Measurements from ENCODE around the gene TRIM21. TPM values are rescaled to one million over a fixed set of nuclear protein-coding genes. Genes with fewer than 3 reads are reported as not detected.
"Not testable (repeated sequence)": the region's sequence is repeated elsewhere in the genome, so short reads cannot be mapped to it uniquely, and the experiment has no call there.

The TRIM21 gene
- total and polyA plus RNA-seq, 11 donors, result 7.1 to 36.0 (median 8.5) TPM

DNA sequence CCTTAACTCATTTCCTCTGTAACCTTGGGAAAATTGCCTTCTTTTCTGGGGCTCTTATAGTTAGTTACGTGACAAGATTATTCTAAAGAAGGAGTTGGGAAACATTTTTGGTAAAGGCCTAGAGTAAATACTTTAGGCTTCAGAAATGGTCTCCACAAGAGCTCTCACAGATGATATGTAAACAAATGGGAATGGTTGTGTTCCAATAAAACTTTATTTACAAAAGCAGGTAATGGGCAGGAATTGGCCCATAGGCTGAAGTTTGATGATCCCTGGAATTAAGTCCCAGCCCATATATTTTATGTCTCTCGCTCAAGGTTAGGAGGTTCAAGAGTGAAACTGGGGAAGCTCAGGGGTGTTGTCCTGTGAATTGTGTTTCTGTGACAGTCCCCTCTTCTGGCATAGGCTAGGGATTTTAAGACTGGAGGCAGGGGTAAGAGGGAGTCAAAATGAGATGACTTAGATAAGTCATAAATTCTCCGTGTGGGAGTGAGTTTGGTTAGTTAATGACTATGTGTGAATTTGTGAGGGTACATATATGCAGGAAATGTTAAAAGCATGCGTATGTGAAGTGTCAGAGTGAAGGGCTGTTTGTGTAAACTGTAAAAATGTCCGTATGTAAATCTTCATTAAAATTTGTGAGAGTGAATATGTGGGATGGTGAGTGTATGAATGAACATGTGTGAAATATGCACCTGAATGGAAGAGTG is 17.9 kb downstream of the TRIM21 start:
- Histone ChIP-seq H3K9me3 (peaks cover 0 to 3% (median 0%) of the 10 kb centered on the region in 12 donors), H3K36me3 (no peaks in the 10 kb centered on the region), H3K4me3 (no peak overlapping the region), H3K4me1 (no peaks in the 10 kb centered on the region), H3K27me3 (no peaks in the 10 kb centered on the region), H3K27ac (no peak overlapping the region)
- TF ChIP-seq POLR2A (IDR thresholded peaks at IDR 0.05), result no peak
- no peak for TF ChIP-seq CTCF (IDR thresholded peaks at IDR 0.05)
- no peak for ATAC-seq
- intact Hi-C loops (cut with DNase I), result no loop called here
- no peak for DNase-seq
- 80 to 85% (median 84%) methylated on average over 5 of the region's 5 CpGs for WGBS, 4 donors

DNA sequence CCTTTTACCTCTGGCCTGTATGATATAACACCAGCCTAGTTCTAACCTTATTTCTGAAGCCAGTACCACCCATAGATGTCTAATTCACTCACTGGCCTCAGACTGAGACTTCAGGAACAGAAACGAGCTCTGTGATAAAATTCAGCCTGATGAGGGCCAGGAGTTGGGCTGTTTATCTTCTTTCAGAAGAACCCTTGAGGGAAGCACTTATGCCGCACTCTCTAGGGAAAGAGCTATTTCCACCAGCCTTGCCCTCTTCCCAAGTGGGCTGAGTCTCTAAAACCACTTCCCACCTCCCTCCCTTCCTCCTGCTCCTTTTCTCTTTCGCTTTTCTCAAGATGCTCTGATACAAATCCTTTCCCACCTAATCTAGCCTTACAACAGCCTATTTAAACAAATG is 23.3 kb downstream of the TRIM21 start:
- Histone ChIP-seq H3K36me3 (no peaks in the 10 kb centered on the region), H3K27ac (no peak overlapping the region), H3K27me3 (no peaks in the 10 kb centered on the region), H3K4me1 (no peaks in the 10 kb centered on the region), H3K9me3 (peaks cover 0 to 3% (median 0%) of the 10 kb centered on the region in 12 donors), H3K4me3 (no peak overlapping the region)
- DNase-seq (no peak), ATAC-seq (no peak)
- 39 to 63% (median 53%) methylated on average over 3 of the region's 3 CpGs for WGBS, 4 donors
- TF ChIP-seq CTCF (IDR thresholded peaks at IDR 0.05), result no peak
- no peak for TF ChIP-seq POLR2A (IDR thresholded peaks at IDR 0.05)
- intact Hi-C loops (cut with DNase I), result no loop called here

DNA sequence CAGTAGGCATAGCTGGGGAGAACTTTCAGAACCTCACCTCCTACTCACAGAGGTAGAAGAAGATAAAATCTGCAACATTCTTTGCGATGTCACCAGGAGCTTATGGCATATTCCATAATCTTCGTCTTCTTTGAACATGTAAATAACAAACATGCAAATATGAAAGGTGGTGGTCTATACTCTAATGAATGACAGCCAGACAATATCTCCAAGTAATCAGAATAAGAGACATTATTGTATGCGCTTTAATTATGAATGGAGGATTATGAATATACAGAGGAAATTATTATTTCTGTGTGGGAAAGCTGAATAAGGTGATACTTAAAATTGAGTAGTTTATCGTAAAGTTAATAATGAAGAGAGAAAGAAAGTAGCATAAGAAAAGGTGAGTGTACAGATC is 25.2 kb downstream of the TRIM21 start, which contains the start of gene OR52B4:
Gene OR52B4, minus strand, starts transcription at position 101 of the 400 bp plus-strand sequence. Its CDS starts 91 bp downstream, at position 10.
- Histone ChIP-seq H3K4me1 (no peaks in the 10 kb centered on the region), H3K27me3 (no peaks in the 10 kb centered on the region), H3K9me3 (peaks cover 0 to 5% (median 0%) of the 10 kb centered on the region in 12 donors), H3K27ac (no peak within 1 kb of the TSS), H3K4me3 (no peak within 1 kb of the TSS), H3K36me3 (no peaks in the 10 kb centered on the region)
- DNase-seq (no peak), ATAC-seq (no peak)
- WGBS, 4 donors, result 68 to 95% (median 86%) methylated on average over 4 of the region's 4 CpGs
- no peak for TF ChIP-seq CTCF (IDR thresholded peaks at IDR 0.05)
- TF ChIP-seq POLR2A (IDR thresholded peaks at IDR 0.05), result no peak
- intact Hi-C loops (cut with DNase I), result no loop called here

- DNase-seq; H3K9me3 ChIP-seq; H3K36me3 ChIP-seq; H3K4me3 ChIP-seq; intact Hi-C loops (cut with DNase I); ATAC-seq; H3K4me1 ChIP-seq; H3K27me3 ChIP-seq; H3K27ac ChIP-seq: not testable (repeated sequence)
- WGBS, 4 donors, result 85 to 88% methylated on average over 1 of the region's 5 CpGs; no CpG with 5 or more reads in 2 of the 4 donors
Observed at GRCh38 chr11:4348142-4348541, 45.4 kb downstream of the TRIM21 start.

GRCh38 chr11:4345366-4345765 is 48.1 kb downstream of the TRIM21 start:
- H3K4me1 ChIP-seq; DNase-seq; H3K9me3 ChIP-seq; ATAC-seq; intact Hi-C loops (cut with DNase I); H3K27me3 ChIP-seq; H3K36me3 ChIP-seq; H3K4me3 ChIP-seq; H3K27ac ChIP-seq: not testable (repeated sequence)
- 61 to 87% (median 84%) methylated on average over 2 of the region's 2 CpGs for WGBS, 4 donors

Other genes with a start within 250 kb of the TRIM21 start
- not detected for gene OR52B4, start 25.3 kb downstream of the TRIM21 start, total RNA-seq
- not detected for gene OR52B4, start 25.3 kb downstream of the TRIM21 start, polyA plus RNA-seq
- gene OR52K2, start 55.6 kb upstream of the TRIM21 start, total RNA-seq, result not detected
- gene OR52K2, start 55.6 kb upstream of the TRIM21 start, polyA plus RNA-seq, result not detected
- gene OR52K1, start 88.9 kb upstream of the TRIM21 start, total RNA-seq, result under 1 TPM in 2 of 9 donors, not detected in 7; 0.05 TPM
- gene OR52K1, start 88.9 kb upstream of the TRIM21 start, polyA plus RNA-seq, result not detected
- gene OR52M1, start 151.5 kb upstream of the TRIM21 start, total RNA-seq, result not detected
- gene OR52M1, start 151.5 kb upstream of the TRIM21 start, polyA plus RNA-seq, result not detected
- gene OR52I2, start 188.0 kb upstream of the TRIM21 start, total RNA-seq, result not detected
- not detected for gene OR52I2, start 188.0 kb upstream of the TRIM21 start, polyA plus RNA-seq
- not detected for gene OR52I1, start 200.3 kb upstream of the TRIM21 start, total RNA-seq
- not detected for gene OR52I1, start 200.3 kb upstream of the TRIM21 start, polyA plus RNA-seq
- gene TRIM68, start 214.5 kb upstream of the TRIM21 start, total RNA-seq, result 10 to 100 TPM in 5 of 9 donors, 1 to 10 TPM in 4; 7.5 to 14.1 (median 10.2) TPM
- gene TRIM68, start 214.5 kb upstream of the TRIM21 start, polyA plus RNA-seq, result 1 to 10 TPM; 3.8 to 8.3 TPM
- not detected for gene OR51D1, start 243.8 kb upstream of the TRIM21 start, total RNA-seq
- gene OR51D1, start 243.8 kb upstream of the TRIM21 start, polyA plus RNA-seq, result not detected

Data from heart left ventricle (tissue), 16 donors.